BLaER1 (cell line): Measurements from ENCODE around the gene TMEM61.

Experiments used
- H3K27ac ChIP-seq: shearing (Covaris generic); formaldehyde crosslinking; 2 replicates; pipeline ENCODE4 v1.8.1; 2022
- H3K27me3 ChIP-seq: shearing (Covaris generic); formaldehyde crosslinking; 2 replicates; pipeline ENCODE4 v1.8.1; 2022
- H3K36me3 ChIP-seq: shearing (Covaris generic); formaldehyde crosslinking; 2 replicates; pipeline ENCODE4 v1.8.1; 2022
- H3K4me1 ChIP-seq: shearing (Covaris generic); formaldehyde crosslinking; 2 replicates; pipeline ENCODE4 v1.8.1; 2022
- H3K4me2 ChIP-seq: shearing (Covaris generic); formaldehyde crosslinking; 2 replicates; pipeline ENCODE4 v1.8.1; 2022
- H3K4me3 ChIP-seq: shearing (Covaris generic); formaldehyde crosslinking; 2 replicates; pipeline ENCODE4 v1.8.1; 2022
- H3K9ac ChIP-seq: shearing (Covaris generic); formaldehyde crosslinking; 2 replicates; pipeline ENCODE4 v1.8.1; 2022
- H3K9me3 ChIP-seq: shearing (Covaris generic); formaldehyde crosslinking; 2 replicates; pipeline ENCODE4 v1.8.1; 2022
- H4K20me1 ChIP-seq: shearing (Covaris generic); formaldehyde crosslinking; 2 replicates; pipeline ENCODE4 v1.8.1; 2022
- Cebpa-rat ChIP-seq: shearing (Covaris generic); IDR thresholded peaks from 2 replicates; pipeline ENCODE4 v1.8.1; 2022

The TMEM61 gene

GRCh38 chr1:55037733-55038551 is 57.5 kb downstream of the TMEM61 start:
- Histone ChIP-seq H3K4me3 (no peak overlapping the region), H3K36me3 (no peaks in the 10 kb centered on the region), H3K9me3 (0 out of 2 replicates have a peak, but pooled peaks cover 3% of the 10 kb centered on the region), H3K4me2 (no peak overlapping the region), H4K20me1 (no peaks in the 10 kb centered on the region), H3K27ac (no peak overlapping the region), H3K4me1 (no peaks in the 10 kb centered on the region), H3K9ac (no peak overlapping the region), H3K27me3 (no peaks in the 10 kb centered on the region)
- no peak for TF ChIP-seq Cebpa-rat

GRCh38 chr1:55038552-55038838 is 58.1 kb downstream of the TMEM61 start:
- Histone ChIP-seq H3K9ac (no peak overlapping the region), H3K4me1 (no peaks in the 10 kb centered on the region), H3K4me2 (no peak overlapping the region), H3K27ac (no peak overlapping the region), H3K27me3 (no peaks in the 10 kb centered on the region), H3K36me3 (no peaks in the 10 kb centered on the region), H3K9me3 (no peaks in the 10 kb centered on the region), H3K4me3 (no peak overlapping the region), H4K20me1 (no peaks in the 10 kb centered on the region)
- TF ChIP-seq Cebpa-rat = no peak

GRCh38 chr1:55038974-55039341 is 58.5 kb downstream of the TMEM61 start:
- Histone ChIP-seq H4K20me1 (no peaks in the 10 kb centered on the region), H3K4me1 (no peaks in the 10 kb centered on the region), H3K27ac (no peak overlapping the region), H3K4me2 (no peak overlapping the region), H3K27me3 (no peaks in the 10 kb centered on the region), H3K9me3 (no peaks in the 10 kb centered on the region), H3K9ac (no peak overlapping the region), H3K36me3 (no peaks in the 10 kb centered on the region), H3K4me3 (no peak overlapping the region)
- no peak for TF ChIP-seq Cebpa-rat

- H3K27me3 ChIP-seq = no peaks in the 10 kb centered on the region
- no peak within 1 kb of the TSS for H3K9ac ChIP-seq
- H3K4me3 ChIP-seq = no peak within 1 kb of the TSS
Observed at GRCh38 chr1:55039342-55040082, 59.1 kb downstream of the TMEM61 start, which contains the start of gene PCSK9. Gene PCSK9, plus strand, starts transcription at chr1:55039548. Its CDS starts 290 bp downstream, at chr1:55039838.

GRCh38 chr1:55040083-55040932 is 59.9 kb downstream of the TMEM61 start:
- H3K27ac ChIP-seq = no peak overlapping the region
- H3K9me3 ChIP-seq = no peaks in the 10 kb centered on the region
- H3K4me2 ChIP-seq = no peak overlapping the region
- H3K9ac ChIP-seq = no peak overlapping the region
- H3K36me3 ChIP-seq = no peaks in the 10 kb centered on the region
- H4K20me1 ChIP-seq = no peaks in the 10 kb centered on the region
- no peak overlapping the region for H3K4me3 ChIP-seq
- no peaks in the 10 kb centered on the region for H3K27me3 ChIP-seq
- no peak for TF ChIP-seq Cebpa-rat
- H3K4me1 ChIP-seq = no peaks in the 10 kb centered on the region

More at GRCh38 chr1:55039342-55040082, 59.1 kb downstream of the TMEM61 start, which contains the start of gene PCSK9:
- Histone ChIP-seq H3K27ac (no peak within 1 kb of the TSS), H3K4me2 (no peak within 1 kb of the TSS), H3K36me3 (no peaks in the 10 kb centered on the region), H3K9me3 (no peaks in the 10 kb centered on the region), H4K20me1 (no peaks in the 10 kb centered on the region), H3K4me1 (no peaks in the 10 kb centered on the region)
- no peak for TF ChIP-seq Cebpa-rat

- no peak for TF ChIP-seq Cebpa-rat
- H3K4me3 ChIP-seq = no peak overlapping the region
- no peaks in the 10 kb centered on the region for H3K36me3 ChIP-seq
- no peaks in the 10 kb centered on the region for H4K20me1 ChIP-seq
- no peaks in the 10 kb centered on the region for H3K27me3 ChIP-seq
- no peak overlapping the region for H3K9ac ChIP-seq
- H3K4me2 ChIP-seq = no peak overlapping the region
- H3K9me3 ChIP-seq = no peaks in the 10 kb centered on the region
- H3K27ac ChIP-seq = no peak overlapping the region
- H3K4me1 ChIP-seq = no peaks in the 10 kb centered on the region
Observed at GRCh38 chr1:55040933-55041494, 60.6 kb downstream of the TMEM61 start.

GRCh38 chr1:55041613-55042012 is 61.2 kb downstream of the TMEM61 start:
- no peaks in the 10 kb centered on the region for H3K4me1 ChIP-seq
- H4K20me1 ChIP-seq = no peaks in the 10 kb centered on the region
- no peaks in the 10 kb centered on the region for H3K36me3 ChIP-seq
- TF ChIP-seq Cebpa-rat = no peak
- no peak overlapping the region for H3K27ac ChIP-seq
- H3K27me3 ChIP-seq = no peaks in the 10 kb centered on the region
- no peak overlapping the region for H3K4me3 ChIP-seq
- no peak overlapping the region for H3K9ac ChIP-seq
- no peak overlapping the region for H3K4me2 ChIP-seq
- H3K9me3 ChIP-seq = no peaks in the 10 kb centered on the region
